Neutrophil (primary cell): ENCODE data around the gene PITRM1.

ENCODE experiments used
- H3K27ac ChIP-seq: fragments of 200-600 bp; sonication (generic); 2 replicates; pipeline ENCODE4 v1.5.1; 2016; ENCODE audit warnings: mild to moderate bottlenecking, moderate library complexity
- H3K27me3 ChIP-seq: fragments of 200-600 bp; sonication (generic); 2 replicates; pipeline ENCODE4 v1.6.0; 2016; ENCODE audit warnings: mild to moderate bottlenecking
- H3K36me3 ChIP-seq: fragments of 200-600 bp; sonication (generic); 2 replicates; pipeline ENCODE4 v1.5.1; 2017
- H3K4me1 ChIP-seq, 2 experiments: fragments of 200-600 bp in 1 of 2; sonication (generic) in 1 of 2; 1 replicate in 1 of 2; 2 replicates in 1 of 2; pipeline versions ENCODE4 v1.5.1 to v1.6.1; 2013 to 2016; ENCODE audit warnings: low read depth in 1 of 2, low read length in 1 of 2, mild to moderate bottlenecking in 1 of 2, moderate library complexity in 1 of 2; ENCODE audit not compliant: control insufficient read depth in 1 of 2, insufficient read depth in 1 of 2
- H3K4me3 ChIP-seq, 2 experiments: fragments of 200-600 bp in 1 of 2; sonication (generic) in 1 of 2; 1 replicate in 1 of 2; 2 replicates in 1 of 2; pipeline ENCODE4 v1.5.1; 2013 to 2016; ENCODE audit warnings: low read depth in 1 of 2, low read length in 1 of 2, mild to moderate bottlenecking in 1 of 2, moderate library complexity in 1 of 2
- H3K9me3 ChIP-seq: fragments of 200-600 bp; sonication (generic); 2 replicates; pipeline ENCODE4 v1.5.1; 2016
- TF ChIP-seq, protein P1 (sequence below): fragments of 200-600 bp; sonication (generic); IDR thresholded peaks from 2 replicates; pipeline ENCODE4 v1.5.1; 2016; ENCODE audit warnings: antibody characterized with exemption

The PITRM1 gene

GRCh38 chr10:3136336-3136735 is 36.2 kb downstream of the PITRM1 start:
- H3K27me3 ChIP-seq: no peaks in the 10 kb centered on the region
- peaks cover 5% of the 10 kb centered on the region in 2 experiments for H3K4me1 ChIP-seq
- no peaks in the 10 kb centered on the region for H3K9me3 ChIP-seq
- TF ChIP-seq, protein P1, sequence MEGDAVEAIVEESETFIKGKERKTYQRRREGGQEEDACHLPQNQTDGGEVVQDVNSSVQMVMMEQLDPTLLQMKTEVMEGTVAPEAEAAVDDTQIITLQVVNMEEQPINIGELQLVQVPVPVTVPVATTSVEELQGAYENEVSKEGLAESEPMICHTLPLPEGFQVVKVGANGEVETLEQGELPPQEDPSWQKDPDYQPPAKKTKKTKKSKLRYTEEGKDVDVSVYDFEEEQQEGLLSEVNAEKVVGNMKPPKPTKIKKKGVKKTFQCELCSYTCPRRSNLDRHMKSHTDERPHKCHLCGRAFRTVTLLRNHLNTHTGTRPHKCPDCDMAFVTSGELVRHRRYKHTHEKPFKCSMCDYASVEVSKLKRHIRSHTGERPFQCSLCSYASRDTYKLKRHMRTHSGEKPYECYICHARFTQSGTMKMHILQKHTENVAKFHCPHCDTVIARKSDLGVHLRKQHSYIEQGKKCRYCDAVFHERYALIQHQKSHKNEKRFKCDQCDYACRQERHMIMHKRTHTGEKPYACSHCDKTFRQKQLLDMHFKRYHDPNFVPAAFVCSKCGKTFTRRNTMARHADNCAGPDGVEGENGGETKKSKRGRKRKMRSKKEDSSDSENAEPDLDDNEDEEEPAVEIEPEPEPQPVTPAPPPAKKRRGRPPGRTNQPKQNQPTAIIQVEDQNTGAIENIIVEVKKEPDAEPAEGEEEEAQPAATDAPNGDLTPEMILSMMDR: no peak
- peaks cover 85% of the 10 kb centered on the region for H3K36me3 ChIP-seq
- no peak overlapping the region for H3K27ac ChIP-seq
- no peak overlapping the region for H3K4me3 ChIP-seq

DNA sequence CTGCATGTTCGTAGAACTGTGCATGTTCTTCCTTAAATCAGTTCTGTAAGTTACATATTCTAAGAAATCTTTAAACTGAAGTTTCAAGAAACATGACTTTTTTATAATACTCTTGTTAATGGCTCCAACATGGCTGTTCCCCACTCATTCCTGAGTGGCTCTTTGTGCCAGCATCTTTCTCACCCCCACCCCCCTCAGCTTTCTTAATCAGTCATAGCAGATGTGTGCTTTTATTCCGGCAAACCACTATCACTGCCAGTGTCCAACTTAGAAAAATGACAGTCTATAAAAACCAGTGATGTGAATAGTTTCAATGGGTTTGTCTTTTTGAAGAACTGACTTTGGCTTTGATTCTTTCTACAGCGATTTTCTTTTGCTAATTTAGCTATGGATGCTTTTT is 37.6 kb downstream of the PITRM1 start:
- Histone ChIP-seq H3K27ac (no peak overlapping the region), H3K9me3 (no peaks in the 10 kb centered on the region), H3K4me3 (no peak overlapping the region), H3K4me1 (peaks cover 9% of the 10 kb centered on the region in 2 experiments), H3K27me3 (no peaks in the 10 kb centered on the region), H3K36me3 (peaks cover 72% of the 10 kb centered on the region)
- TF ChIP-seq, protein P1: no peak

DNA sequence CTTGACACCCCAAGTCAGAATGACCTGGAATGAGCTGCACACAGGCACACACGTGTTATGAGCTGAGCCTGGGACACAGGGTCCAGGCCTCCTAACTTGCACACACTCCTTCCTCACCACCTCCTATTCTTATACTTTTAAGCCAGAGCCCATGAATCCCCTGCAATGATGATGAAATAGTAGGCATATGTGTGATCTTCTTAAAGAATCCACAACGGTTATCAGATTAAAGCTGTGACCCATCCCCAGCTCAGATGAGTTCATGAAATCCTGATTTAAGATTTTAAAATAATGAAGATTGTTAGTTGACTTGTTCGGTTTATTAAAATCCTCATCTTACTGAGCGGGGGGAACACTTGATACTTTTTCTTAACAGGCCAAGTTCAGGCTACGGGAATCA is 38.6 kb downstream of the PITRM1 start:
- Histone ChIP-seq H3K36me3 (peaks cover 61% of the 10 kb centered on the region), H3K4me3 (no peak overlapping the region), H3K9me3 (no peaks in the 10 kb centered on the region), H3K27me3 (no peaks in the 10 kb centered on the region), H3K27ac (no peak overlapping the region), H3K4me1 (peaks cover 9% of the 10 kb centered on the region in 2 experiments)
- TF ChIP-seq, protein P1: no peak

DNA sequence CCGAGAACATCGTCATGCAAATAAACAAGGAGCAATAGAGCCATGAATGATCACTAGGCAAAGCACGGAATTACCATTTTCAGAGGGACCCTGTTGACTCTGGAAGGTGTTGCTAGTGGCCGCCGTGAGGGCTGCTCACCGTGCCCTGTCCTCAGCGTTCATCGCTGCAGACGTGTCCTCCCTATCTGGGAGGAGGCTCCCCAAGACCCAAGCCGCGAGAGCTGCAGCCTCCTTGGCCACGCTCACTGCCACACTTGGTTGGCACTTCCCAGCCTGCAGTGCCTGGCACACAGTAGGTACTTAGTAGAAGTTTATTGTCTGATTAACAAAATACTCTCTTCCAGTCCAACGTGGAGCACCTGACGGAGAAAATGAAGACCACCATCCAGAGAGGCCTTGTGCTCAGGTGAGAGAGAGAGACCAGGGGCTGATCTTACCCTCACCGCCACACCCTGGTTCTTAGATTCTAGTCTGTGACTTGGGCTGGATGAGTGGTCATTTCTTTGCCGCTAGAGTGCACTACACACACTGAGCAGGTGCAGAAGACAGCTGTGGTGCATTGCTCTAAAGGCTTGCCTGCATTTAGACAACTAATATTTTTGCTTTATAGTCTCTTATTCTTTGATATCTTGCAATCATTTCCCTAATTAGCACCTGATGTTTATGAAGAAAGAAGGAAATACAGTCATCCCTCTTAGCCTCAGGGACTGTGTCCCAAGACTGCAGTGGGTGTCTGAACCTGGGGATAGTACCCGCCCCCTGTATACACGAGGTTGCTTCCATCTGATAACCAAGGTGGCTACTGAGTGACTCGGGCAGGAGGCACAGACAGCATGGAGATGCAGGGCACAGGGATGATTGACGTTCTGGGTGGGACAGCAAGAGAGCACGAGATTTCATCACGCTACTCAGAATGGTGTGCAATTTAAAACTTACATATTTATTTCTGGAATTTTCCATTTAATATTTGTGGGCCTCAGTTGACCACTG is 40.3 kb downstream of the PITRM1 start:
- no peaks in the 10 kb centered on the region for H3K27me3 ChIP-seq
- TF ChIP-seq, protein P1: no peak
- H3K9me3 ChIP-seq: no peaks in the 10 kb centered on the region
- H3K27ac ChIP-seq: no peak overlapping the region
- peaks cover 9% of the 10 kb centered on the region in 2 experiments for H3K4me1 ChIP-seq
- no peak overlapping the region for H3K4me3 ChIP-seq
- peaks cover 45% of the 10 kb centered on the region for H3K36me3 ChIP-seq

DNA sequence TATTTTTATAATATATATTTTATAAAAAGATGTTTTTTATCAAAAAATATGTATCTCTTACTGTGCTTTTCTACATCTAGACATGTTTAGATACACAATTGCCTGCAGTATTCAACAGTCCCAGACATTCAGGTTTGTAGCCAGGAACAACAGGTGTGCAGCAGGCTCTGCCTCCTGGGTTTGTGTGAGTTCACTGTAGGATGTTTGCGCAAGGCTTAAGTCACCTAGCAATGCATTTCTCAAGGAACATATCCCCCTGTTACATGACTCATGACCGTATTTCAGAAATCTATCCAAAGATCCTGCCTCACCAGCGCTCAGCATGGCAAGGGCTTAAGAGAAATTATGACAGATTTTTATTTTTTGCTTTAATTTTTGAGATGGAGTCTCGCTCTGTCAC is 41.5 kb downstream of the PITRM1 start:
- no peak overlapping the region for H3K4me3 ChIP-seq
- no peaks in the 10 kb centered on the region for H3K27me3 ChIP-seq
- peak overlapping the region; percentile 52 for H3K27ac ChIP-seq
- H3K9me3 ChIP-seq: no peaks in the 10 kb centered on the region
- TF ChIP-seq, protein P1: no peak
- peaks cover 33% of the 10 kb centered on the region for H3K36me3 ChIP-seq
- H3K4me1 ChIP-seq: peaks cover 9% of the 10 kb centered on the region in 2 experiments
